ENCODE data around the gene OR9A2.
"Not testable (repeated sequence)": the region's sequence is repeated elsewhere in the genome, so short reads cannot be mapped to it uniquely, and the experiment has no call there.

Gene OR9A2

DNA sequence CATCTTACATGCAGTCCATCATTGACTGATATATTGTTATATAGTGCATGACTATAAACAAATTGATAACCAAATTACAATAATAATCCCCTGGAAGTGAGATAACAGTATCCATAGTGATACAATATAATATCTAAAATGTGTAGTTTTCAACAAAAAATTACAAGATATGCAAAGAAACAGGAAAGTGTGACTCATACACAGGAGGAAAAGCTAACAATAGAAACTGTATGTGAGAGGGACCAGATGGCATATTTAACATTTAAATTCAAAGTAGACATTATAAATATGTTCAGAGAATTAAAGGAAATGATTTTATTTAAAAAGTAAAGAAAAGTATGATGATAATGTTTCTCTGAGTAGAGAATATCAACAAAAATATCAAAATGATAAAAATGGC, 8.0 kb downstream of the OR9A2 start:
- no peak for DNase-seq (ENCODE audit: low read depth in 1 of 2, low spot score in 1 of 2)

DNA sequence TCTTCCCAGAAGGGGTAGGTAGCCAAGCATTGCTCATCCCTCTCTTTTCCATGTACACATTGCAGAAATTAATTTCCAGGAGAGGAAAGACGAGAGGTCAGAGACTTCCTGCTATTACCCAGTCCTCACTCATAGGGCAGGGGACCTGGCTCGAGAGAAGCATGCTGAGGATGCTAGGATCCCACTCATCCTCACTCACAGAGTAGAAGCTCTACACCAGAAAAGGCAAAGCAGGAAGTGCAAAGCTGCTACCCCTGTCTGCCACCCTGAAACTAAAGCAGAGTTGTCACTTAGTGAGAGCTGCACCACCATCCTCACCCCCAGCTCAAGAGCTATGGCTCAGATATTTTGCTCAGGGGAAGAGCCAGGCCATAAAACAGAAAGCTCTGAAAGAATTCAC, 9.9 kb downstream of the OR9A2 start:
- DNase-seq (ENCODE audit: low read depth in 1 of 2, low spot score in 1 of 2) = no peak

GRCh38 chr7:143015926-143016490, 10.9 kb downstream of the OR9A2 start:
- DNase-seq (ENCODE audit: low read depth in 1 of 2, low spot score in 1 of 2) = no peak

DNA sequence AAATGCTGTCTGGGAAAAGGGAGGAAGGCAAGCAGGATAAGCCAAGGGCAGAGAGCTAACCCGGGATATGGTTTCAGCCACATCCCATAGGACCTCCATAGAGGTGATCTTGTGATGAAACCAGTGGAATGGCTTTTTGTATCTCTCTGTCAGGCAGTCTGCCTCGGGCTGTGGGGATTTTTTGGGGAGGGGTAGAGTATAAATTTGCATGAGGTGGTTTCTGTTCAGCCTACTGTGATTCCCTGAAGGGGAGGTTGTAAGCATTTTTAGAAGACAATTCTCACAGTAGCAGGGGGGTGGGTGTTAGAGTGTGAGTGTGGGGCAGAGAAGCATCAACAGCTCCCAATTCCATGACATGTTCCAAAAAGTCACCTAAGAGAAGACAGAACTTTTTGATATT, 11.8 kb downstream of the OR9A2 start:
- DNase-seq (ENCODE audit: low read depth in 1 of 2, low spot score in 1 of 2) = no peak

- DNase-seq (ENCODE audit: low read depth in 1 of 2, low spot score in 1 of 2) = no peak
Measured at GRCh38 chr7:143013893-143014292, 13.0 kb downstream of the OR9A2 start.

DNA sequence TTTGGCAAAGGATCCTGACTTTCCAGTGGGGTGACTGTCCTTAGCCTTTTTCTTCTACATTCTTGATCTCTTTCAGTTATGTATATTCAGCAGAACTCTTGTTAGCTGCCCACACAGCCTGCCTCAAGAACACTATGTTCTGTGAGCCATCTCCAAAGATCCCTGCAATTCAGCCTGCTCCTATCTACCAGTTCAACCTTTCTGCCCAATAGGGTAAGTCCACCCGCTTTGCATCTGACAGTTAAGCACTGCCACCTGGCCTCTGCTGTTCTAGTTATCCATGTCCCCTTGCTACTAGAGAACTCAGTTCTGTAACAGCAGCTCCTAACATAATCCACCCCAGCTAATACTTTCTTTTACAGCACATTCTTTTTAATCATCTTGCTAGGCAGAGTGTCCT, 13.5 kb downstream of the OR9A2 start:
- DNase-seq (ENCODE audit: low read depth in 1 of 2, low spot score in 1 of 2) = no peak

DNA sequence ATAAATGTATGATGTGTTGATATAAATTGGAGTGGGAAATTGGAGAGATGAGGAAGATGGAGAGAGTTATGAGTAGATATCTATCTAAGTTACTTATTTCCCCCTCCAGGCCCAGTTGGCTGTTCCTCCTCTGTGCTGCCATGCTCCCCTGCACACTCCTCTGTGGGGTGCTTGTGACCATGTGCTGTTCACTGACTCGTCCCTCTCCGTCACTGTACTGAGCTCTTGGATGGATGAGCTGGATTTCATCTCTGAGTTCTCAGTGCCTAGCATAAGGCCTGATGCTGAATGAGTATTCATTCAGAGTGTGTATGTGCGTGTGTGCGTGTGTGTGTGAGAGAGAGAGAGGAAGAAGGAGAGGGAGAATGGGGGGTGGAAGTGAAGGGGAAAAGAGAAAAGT, 14.5 kb downstream of the OR9A2 start:
- no peak for DNase-seq (ENCODE audit: low read depth in 1 of 2, low spot score in 1 of 2)

GRCh38 chr7:143012001-143012400, 14.9 kb downstream of the OR9A2 start:
- DNase-seq (ENCODE audit: low read depth in 1 of 2, low spot score in 1 of 2) = no peak

GRCh38 chr7:143008007-143008901, 18.7 kb downstream of the OR9A2 start:
- DNase-seq (ENCODE audit: low read depth in 1 of 2, low spot score in 1 of 2) = peak; percentile 66 to 78

- no peak for DNase-seq (ENCODE audit: low read depth in 1 of 2, low spot score in 1 of 2)
Measured at GRCh38 chr7:143005632-143006260, 21.2 kb downstream of the OR9A2 start.

GRCh38 chr7:143003393-143004051, 23.4 kb downstream of the OR9A2 start:
- DNase-seq (ENCODE audit: low read depth in 1 of 2, low spot score in 1 of 2) = peak in 1 of 2 donors; percentile 12

DNA sequence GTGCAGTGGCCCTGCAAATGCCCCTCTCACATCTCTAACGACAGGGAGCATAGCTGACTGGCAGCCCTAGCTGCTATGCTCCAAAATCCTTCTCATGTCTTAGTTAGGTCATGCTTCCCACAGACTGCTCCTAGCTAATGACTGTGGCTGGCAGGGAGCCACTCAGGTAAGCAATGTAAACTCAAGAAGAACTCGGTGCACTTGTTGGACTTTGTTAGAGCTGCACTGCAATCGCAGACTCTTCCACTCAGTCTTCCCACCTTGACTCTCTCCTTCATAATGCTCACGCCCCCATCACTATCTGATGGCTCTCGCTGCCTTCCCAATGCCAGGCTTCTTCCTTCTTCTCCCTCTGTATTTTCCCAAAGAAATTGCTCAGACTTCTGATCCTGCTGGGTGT, 24.0 kb downstream of the OR9A2 start:
- no peak for DNase-seq (ENCODE audit: low read depth in 1 of 2, low spot score in 1 of 2)

DNA sequence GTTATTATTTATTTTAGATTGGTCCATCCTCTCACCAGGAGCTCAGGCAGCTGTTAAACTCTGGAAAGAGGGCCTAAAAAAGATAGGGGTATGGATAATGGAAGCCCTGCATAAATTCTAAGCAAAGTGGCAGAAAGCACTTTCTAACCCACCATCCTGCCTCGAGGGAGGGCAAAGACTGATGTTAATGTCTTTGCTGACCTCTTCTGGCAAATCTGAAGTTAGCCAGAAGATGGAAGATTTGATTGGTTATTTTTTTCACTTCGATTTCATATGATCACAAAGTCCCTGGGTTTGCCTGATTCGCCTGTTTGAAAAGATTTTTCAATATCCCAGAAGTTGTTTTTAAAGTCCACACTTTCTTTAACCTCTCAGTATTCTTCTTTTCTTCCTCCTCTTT, 24.8 kb downstream of the OR9A2 start:
- DNase-seq (ENCODE audit: low read depth in 1 of 2, low spot score in 1 of 2) = no peak

- DNase-seq (ENCODE audit: low read depth in 1 of 2, low spot score in 1 of 2) = no peak
Measured at GRCh38 chr7:143000648-143001047, 26.3 kb downstream of the OR9A2 start.

DNA sequence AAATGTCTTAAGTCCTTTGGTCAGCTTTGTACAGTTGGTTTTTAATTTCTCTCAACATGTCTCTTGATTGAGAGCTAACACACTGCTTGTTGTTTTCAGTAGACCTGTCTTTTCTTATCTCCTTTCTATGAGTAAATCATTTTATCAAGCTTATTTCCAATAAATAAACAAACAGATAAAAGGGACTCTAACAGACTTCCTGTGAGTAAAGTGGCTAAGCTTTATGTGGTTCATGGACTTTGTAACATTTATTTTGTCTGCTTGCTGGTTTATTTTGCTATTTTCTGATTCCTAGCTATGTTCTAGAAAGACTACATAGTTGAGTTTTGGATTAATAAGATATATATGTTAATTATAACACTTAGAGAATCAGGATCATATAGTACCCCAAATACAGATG, 27.1 kb downstream of the OR9A2 start:
- no peak for DNase-seq (ENCODE audit: low read depth in 1 of 2, low spot score in 1 of 2)

- no peak for DNase-seq (ENCODE audit: low read depth in 1 of 2, low spot score in 1 of 2)
Measured at GRCh38 chr7:142998966-142999365, 28.0 kb downstream of the OR9A2 start.

GRCh38 chr7:142997456-142997989, 29.4 kb downstream of the OR9A2 start:
- DNase-seq (ENCODE audit: low read depth in 1 of 2, low spot score in 1 of 2) = no peak

- DNase-seq (ENCODE audit: low read depth in 1 of 2, low spot score in 1 of 2) = no peak
Measured at GRCh38 chr7:142992427-142992826, 34.5 kb downstream of the OR9A2 start.

DNA sequence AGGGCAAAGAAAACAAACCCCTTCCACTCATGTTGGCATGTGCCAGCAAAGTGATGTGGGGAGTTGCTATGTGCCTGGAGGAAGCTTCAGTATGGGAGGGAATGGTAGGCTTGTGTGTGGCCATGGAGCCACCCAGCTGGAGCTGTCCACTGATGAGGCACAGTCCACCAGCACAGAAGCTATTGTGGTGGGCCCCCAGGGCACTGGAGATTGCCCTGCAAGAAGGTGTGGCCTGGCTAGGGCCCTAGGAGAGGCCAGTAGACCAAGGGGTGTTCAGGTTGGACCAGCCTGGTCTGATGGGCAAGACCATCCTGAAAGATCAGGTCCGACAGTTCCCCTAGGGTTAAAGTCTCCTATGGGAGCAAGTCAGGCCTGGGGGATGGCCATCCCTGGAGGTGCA, 42.6 kb downstream of the OR9A2 start:
- DNase-seq (ENCODE audit: low read depth in 1 of 2, low spot score in 1 of 2) = no peak

- DNase-seq (ENCODE audit: low read depth in 1 of 2, low spot score in 1 of 2) = no peak
Measured at GRCh38 chr7:142983825-142984224, 43.1 kb downstream of the OR9A2 start.

DNA sequence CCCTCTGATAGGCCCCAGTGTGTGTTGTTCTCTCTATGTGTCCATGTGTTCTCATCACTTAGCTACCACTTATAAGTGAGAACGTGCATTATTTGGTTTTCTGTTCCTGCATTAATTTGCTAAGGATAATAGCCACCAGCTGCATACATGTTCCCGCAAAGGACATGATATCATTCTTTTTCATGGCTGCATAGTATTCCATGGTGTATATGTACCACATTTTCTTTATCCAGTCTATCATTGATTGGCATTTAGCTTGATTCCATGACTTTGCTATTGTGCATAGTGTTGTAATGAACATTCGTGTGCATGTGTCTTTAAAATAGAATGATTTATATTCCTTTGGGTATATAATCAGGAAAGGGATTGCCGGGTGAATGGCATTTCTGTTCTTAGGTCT, 48.5 kb downstream of the OR9A2 start:
- not testable (repeated sequence) for DNase-seq (ENCODE audit: low read depth in 1 of 2, low spot score in 1 of 2)

All from activated T-helper 1 cell treated with anti-CD3 and anti-CD28 coated beads, Interleukin-2, amount 50 U/mL, for 16 hours (primary cell).